NCI-H82 treated with DMSO at 0.1 percent for 48 hours (cell line): ENCODE measurements around the gene APCDD1L.
"Not testable (repeated sequence)": the region's sequence is repeated elsewhere in the genome, so short reads cannot be mapped to it uniquely, and the experiment has no call there.

Source experiments
- DNase-seq: peaks from one replicate; lab custom pipeline; 2025; ENCODE audit not compliant: unreplicated experiment; lab: John Stamatoyannopoulos, UW

APCDD1L gene

DNA sequence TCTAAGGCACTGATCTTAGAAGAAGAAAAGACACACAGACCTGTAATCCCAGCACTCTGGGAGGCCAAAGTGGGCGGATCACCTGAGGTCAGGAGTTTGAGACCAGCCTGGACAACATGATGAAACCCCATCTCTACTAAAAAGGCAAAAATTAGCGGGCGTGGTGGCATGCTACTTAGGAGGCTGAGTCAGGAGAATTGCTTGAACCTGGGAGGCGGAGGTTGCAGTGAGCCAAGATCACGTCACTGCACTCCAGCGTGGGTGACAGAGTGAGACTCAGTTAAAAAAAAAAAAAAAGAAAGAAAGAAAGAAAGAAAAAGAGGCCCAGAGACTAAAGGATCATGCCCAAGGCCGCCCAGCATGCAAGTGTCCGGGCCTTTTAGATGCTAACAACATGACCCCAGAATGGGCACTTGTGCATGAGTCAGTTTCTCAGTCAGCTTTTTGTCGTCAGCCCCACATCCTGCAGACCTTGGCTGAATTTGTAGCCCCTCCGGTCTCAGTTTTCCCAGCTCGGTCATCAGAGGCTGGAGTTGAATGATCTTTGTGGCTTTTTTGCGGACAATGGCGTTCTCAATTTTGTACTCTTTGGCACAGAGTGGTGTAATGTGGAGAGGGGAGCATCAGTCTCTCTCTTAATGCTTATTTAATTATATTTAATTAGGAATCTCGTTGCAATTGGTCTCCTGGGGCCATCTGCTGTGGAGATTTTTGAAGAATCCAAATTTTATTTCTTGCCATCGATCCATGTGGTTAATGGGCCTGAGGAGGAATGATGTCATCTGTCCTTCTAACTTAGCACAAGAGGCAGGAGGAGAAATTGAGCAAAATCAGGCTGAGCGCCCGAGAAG is 30.6 kb upstream of the APCDD1L start:
- no peak for DNase-seq

DNA sequence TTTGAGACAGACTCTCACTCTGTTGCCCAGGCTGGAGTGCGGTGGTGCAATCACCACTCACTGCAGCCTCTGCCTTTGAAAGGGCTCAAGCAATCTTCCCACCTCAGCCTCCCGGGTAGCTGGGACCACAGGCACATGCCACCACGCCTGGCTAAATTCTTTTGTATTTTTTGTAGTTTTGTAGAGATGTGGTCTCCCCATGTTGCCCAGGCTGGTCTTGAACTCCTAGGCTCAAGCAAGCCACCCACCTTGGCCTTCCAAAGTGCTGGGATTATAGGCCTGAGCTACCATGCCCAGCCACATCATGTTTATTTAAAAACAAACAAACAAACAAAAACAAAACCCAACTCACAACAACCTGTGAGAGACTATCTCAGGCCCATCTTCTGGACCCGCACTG is 29.7 kb upstream of the APCDD1L start:
- no peak for DNase-seq

DNA sequence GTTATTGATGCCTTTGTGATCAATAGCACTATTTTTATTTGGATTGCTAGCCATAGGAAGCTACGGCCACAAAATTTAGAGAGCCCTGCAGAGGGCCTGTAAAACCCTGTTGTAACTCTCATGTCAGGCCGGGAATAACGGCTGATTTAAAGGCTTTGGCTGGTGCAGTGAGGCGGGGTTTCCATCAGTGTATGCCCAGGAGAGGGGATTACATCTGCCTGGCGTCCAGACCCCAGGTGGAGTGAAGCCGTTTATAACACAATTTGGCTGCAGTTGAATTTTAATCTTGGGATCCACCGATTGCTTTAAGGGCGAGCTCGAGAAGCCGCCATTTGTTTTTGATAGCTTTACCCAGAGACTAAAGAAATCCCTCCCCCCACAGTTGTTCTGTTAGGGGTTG is 29.1 kb upstream of the APCDD1L start:
- DNase-seq, result peak; percentile 80

DNA sequence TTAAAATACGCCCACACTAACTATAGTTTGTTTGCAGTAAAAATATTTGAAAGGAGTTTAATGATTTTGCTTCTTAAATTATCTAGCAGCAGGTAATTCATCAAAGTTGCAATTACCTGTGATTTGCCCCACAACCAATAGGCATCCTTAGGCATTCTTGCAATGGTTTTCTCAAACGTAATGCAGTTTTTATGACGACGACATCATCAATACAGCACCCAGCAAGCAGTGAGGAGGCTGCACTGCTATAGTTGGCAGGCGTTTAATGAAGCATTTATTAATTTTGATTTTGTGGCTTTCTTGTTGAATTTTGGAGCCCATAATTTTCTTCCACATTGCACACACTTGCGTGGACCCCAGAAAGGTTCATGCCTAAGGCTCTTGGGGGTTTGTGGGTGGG is 28.1 kb upstream of the APCDD1L start:
- DNase-seq, result no peak

DNA sequence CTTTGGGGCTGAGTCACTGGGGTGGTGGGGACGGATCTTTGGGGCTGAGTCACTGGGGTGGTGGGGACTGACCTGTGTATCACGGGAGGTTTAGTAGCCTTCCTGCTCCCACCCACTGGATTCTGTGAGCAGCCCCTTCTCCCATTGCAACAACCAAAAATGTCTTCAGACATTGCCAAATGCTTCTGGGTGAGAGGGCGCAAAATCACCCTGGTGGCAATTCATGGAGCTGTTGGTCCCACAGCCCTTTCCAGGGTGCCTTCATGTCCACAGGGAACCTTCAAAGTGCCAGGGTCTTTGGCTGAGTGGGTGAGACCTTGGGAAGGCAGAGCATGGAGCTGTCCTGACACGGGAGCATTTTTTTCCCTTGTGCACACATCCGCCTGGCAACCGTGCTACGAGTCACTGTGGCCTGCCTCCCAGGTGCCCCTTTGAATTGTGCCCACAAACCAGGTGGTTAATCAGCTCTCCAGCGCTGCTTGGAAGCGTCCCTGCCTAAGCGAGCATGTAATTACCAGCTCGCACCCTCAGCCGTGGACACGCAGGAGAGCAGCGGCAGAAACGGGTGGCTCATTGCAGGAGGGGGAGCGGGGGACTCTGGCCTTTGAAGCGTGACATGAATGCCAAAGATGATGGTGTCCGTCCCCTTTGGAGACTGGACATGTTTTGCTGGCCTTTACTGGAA is 27.4 kb upstream of the APCDD1L start:
- no peak for DNase-seq

DNA sequence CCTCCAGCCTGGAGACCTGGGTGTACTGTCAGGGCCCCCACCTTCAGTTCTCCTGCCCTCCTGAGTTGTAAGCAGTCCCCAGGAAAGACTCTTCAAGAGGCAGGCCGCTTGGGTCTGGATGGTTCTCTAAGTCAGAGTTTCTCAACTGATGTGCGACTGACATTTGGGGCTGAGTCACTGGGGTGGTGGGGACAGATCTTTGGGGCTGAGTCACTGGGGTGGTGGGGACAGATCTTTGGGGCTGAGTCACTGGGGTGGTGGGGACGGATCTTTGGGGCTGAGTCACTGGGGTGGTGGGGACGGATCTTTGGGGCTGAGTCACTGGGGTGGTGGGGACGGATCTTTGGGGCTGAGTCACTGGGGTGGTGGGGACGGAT is 26.8 kb upstream of the APCDD1L start:
- not testable (repeated sequence) for DNase-seq

DNA sequence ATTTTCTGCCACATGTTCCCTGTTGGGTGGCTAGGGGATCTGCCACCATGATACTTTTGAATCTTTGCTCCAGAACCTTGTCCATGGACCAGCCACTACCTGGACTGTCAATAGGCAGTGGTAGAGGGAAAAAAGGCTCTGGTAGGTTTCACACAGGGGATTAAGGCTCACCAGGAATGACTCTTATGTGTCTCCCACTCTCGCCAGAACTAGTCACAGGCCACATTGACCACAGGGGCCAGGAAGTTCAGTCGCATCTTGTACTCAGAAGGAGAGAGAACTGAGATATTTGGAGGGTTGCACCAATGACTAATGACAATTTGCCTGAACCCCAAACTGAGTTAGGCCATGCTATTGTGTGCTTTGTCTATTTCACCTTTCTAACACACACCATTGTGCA is 23.6 kb upstream of the APCDD1L start:
- no peak for DNase-seq

DNA sequence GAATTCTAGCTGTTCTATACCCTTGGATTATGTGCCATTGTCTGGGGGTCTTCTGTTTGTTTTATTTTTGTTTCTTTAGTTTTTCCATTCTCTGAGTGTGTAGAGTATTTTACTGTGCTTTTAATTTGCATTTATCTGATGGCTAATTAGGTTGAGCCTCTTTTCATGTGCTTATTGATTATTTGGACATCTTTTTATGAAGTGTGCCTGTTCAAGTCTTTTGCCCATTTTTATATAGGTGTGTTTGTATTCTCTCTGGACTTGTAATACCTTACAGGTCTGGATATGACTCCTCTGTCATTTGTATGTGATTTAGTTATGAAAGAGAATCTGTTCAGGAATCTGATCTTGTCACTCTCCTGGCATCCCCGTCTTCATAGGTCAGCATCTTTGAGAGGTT is 22.6 kb upstream of the APCDD1L start:
- no peak for DNase-seq

DNA sequence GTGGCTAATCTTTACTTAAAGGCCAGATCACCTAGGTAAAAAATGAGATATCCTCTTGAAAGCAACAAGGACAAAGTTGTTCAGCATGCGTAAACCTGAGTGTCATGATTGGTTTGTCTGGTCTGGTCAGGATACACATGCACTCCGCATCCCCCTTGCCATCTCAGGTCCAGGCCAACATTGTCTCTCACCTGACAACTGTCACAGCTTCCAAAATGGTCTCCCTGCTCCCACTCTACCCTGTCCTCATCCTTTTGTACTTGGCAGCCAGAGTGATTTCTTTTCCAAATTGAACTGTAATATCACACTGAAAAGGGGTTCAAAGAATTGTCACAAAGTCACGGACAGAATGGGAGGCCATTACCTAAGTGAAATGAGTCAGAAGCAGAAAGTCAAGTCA is 21.1 kb upstream of the APCDD1L start:
- no peak for DNase-seq

DNA sequence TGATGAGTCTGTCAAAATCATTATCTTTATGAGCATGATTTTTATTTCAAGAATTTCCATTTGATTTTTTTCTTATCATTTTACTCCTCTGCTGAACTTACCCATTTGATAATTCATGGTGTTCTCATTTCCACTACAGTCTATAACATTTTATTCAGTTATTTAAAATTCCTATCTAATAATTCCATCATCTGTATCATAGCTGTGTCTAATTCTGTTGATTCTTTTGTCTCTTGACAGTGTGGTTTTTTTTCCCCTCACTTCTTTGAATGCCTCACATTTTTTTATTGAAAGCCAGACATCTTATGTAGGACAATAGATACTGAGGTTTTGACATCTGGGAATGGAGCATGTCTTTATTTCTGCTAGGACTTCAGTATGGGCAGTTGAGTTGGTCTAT is 16.5 kb upstream of the APCDD1L start:
- no peak for DNase-seq

DNA sequence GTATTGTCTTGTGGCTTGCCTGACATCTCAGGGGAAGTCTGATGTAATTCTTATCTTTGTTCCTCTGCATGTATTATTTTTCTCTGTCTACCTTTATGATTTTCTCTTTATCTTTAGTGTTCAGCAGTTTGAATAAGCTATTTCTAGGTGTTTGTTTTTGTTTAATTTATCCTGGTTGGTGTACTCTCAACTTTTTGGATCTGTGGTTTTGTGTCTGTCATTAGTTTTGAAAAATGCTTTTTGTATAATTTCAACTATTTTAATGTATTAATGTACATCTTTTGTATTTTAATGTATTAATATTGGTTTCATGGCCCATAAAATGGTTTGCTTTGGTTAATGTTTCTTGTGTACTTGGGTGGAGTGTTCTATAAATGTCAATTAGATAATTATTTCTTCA is 15.9 kb upstream of the APCDD1L start:
- DNase-seq, result no peak

DNA sequence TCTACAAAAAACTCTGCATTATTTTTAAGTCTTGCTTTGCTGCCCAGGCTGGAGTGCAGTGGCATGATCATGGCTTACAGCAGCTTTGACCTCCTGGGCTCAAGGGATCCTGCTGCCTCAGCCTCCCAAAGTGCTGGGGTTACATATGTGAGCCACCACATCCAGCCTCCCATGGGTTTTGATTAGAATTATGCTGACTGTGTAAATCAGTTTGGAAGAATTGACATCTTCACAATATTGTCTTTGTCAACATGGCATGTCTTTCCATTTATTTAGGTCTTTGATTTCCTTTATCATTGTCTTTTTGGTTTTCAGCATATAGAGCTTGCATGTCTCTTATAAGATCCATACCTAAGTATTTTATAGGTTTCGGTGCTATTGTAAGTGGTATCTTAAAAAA is 13.2 kb upstream of the APCDD1L start:
- no peak for DNase-seq

DNA sequence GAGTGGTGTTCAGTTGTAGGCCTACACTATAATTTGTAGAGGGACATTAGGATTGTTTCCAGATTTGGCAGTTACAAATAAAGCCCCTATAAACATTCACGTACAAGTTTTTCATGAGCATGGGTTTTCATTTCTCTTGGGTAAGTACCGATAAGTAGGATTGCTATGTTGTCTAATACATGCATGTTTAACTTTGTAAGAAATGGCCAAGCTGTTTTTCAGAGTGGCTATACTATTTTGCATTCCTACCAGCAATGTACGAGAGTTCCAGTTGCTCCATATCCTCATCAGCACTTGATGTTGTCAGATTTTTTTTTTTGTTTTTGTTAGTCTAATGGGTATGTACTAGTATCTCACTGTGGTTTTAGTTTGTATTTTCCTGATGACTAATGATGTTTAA is 11.2 kb upstream of the APCDD1L start:
- no peak for DNase-seq

DNA sequence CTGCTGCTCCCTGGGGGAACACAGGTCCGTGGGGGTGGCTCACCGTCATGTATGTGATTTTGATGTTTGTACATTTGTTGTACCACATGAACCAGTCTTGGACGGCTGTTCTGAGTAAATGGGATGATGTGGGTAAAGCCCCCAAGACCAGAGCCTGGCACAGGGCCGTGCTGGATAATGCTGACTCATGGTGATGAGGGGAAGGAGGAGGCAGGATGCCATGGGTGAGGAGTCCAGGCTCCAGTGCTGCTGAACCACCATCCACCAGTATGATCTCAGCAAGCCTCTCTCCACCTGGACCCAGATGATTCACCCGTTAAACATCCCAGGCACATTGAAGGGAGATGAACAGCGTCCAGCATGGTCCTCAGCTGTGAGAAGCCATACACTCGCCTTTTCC is 9.6 kb upstream of the APCDD1L start:
- DNase-seq, result no peak

DNA sequence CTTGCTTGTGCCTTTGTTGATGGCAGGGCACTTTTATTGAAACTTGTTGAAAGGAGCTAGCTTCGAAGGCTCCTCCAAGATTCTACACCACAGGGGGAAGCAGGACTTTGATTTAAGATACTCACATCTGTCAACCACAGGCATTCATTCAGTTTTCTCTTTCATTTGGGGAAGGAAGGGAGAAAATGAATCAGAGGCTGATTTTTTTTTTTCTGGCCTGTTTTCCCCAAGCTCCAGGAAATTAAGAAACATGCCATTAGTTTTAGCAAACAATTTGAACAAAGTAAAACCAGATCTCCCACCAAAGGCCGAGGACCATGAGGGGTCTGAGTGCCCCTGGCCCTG is 8.7 kb upstream of the APCDD1L start:
- no peak for DNase-seq

DNA sequence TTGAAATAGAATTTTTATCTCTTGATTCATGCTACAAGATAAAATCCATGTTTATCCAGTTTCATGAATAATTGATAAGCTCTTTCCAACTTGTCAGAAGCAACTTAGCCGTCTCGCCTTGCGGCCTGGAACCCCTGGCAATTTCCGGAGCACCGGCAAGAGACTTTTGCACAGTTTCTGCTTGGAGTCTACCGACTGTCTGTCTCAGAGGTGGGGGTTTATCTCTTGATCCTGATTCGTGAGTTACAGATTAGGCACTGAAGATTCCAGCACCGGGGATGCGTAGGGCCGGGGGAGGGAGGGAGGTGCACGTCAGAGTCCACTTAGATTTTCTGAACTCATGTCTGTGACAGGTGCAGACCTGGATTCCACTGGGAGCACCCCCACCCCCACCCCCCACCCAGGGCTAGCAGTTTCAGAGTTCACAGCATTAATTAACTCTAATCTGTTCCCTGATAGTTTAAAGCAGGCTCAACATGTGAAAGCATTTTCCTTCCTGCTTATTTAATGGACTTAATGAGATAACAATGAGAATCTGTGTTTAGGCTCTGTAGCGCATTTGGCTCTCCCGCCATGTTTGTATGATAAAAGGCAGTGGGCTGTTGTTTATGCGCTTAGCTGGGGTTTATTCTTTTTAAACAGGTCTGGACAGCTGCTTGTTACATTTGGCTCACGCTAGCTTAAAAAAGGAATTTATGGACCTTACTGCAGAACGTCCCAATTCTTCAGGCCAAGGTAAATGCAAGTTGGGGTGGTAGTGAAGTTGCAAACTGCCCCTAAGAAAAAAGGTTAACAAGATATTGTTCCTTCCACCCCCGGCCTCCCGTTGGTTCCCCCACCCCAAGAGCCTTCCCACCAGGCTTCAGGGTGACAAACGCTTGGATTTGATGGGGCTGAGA is 8.1 kb upstream of the APCDD1L start:
- peak; percentile 94 for DNase-seq

DNA sequence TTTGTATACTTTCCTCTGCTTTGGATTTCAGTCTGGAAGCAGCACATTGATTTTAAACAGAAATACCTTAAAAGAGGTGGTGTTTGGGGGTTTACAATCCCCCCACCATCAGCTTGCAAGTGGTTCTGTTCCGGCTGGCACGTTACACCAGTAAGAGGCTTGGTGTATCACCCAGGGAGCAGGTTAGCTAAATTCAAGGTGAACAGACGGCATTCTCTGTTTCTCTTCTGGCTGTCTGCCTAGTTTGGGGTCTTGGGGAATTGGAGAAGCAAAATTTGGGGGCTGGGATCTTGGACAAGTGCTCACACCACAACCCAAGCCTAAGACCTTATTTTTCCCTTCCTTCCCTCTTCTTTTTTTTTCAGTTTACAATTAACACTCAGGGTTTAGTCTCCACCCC is 7.5 kb upstream of the APCDD1L start:
- no peak for DNase-seq

DNA sequence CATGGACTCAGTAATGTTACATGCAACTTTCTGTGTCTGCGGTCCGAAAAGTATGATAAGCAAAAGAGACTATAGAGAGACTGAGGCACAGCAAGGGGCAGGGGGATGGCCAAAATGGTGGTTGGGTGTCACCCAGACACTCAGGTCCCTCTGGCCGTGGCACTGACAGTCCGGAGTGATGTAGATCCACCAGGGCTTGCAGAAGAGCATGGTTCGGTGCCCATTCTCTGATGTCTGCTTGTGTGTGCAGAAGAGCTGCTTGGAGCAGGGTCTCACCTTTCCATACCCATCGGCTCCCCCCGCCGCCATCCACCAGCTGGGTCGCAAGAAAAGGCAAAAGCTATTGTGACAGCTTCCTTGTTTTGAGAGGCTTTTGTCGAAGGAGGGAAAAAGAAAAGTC is 6.6 kb upstream of the APCDD1L start:
- no peak for DNase-seq

DNA sequence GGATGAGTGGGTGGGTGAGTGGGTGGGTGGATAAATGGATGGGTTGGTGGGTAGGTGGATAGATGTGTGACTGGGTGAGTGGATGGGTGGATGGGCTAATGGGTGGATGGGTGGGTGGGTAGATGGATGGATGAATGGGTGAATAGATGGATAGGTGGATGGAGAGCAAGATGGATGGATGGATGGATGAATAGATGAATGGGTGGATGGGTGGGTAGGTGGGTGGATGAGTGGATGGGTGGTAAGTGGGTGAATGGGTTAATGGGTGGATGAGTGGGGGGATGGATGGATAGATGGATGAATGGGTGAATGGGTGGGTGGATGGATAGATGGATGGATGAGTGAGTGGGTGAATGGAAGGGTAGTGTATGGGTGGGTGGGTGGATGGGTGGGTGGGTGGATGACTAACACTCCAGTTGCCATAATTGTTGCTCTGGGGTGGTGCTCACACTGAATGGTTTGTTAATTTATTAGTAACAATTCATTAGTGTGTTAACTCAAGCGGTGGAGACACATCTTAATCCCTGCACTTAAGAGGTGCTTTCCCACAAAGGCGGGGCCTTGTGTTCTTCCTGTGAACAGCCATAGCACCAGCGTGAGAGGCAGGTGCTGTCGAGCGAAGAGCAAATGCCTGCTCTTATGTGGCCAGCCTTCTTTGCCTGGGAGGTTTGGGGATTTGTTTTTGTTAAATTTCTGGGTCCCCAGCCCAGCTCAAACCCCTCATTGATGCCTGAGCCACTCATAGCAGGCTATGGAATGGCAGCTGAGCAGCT is 4.9 kb upstream of the APCDD1L start:
- no peak for DNase-seq

DNA sequence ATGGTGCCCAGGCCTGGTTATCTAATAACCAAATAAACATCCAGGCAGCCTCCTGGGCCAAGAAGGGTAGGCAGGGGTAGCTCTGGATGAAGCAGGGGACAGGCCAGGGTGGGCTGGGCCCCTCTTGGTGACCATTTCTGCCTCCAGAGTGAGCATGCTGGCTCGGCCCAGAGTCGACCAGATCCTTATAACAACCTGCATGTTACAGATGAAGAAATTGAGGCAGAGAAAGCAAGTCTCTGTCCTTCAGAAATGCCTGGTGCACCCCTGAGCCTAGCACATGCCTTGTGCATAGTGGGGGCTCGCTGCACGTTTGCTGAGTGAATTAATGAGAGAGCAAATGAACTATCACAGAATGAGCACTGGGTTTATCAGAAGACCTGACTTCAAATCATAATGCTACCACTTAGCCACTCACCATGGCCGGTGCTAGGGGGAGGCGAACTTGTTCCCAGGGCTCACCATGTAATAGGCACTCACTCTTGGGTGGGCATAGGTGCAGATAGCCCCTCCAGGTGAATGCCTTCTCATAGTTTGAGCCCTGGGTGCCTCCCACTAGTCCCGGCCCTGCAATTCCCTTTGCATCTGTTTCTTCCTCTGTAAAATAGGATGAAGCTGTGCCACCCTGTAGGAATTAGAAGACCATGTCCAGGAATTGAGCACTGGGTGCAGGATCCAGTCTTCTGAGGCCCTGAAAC is 3.8 kb upstream of the APCDD1L start:
- no peak for DNase-seq

DNA sequence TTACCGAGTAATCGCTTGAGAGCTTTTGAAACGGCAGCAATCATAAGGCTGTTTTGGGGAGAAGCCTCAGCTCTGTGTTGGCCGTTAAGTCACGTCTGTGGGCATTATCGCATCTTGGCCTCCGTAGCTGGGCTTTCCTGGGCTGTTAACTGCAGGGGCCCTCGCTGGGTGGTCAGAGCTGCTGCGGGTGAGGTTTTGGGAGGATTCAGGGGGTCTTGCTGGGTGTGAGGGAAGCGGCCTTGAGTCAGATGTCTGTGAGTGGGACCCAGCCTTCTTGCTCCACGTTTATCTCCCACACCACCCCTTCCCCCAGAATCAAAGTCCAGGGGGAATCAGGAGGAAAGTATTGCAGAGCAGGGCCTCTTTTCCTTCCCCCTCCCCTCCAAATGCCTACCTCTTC is 3.2 kb upstream of the APCDD1L start:
- DNase-seq, result no peak
